ENCODE data around the gene PHLDB1.

DNA sequence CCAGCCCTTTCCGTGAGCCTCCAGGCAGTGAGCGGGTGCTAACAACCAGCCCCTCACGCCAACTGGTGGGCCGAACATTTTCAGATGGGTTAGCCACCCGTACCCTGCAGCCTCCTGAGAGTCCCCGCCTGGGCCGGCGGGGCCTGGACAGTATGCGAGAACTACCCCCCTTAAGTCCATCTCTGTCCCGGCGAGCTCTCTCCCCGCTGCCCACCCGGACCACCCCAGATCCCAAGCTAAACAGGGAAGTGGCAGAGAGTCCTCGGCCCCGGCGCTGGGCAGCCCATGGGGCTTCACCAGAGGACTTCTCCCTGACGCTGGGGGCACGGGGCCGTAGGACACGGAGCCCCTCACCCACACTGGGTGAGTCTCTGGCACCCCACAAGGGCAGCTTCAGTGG is 20.6 kb downstream of the PHLDB1 start:
- TF ChIP-seq ELF4 (IDR thresholded peaks at IDR 0.05), result no peak
- no peak for TF ChIP-seq SP1 (IDR thresholded peaks at IDR 0.05)
- TF ChIP-seq TARDBP (IDR thresholded peaks at IDR 0.05), result no peak
- no peak for TF ChIP-seq FOXA1 (IDR thresholded peaks at IDR 0.05)
- no peak for TF ChIP-seq ARNT (IDR thresholded peaks at IDR 0.05)
- TF ChIP-seq ZNF384 (IDR thresholded peaks at IDR 0.05), result no peak
- no peak for TF ChIP-seq LEF1 (IDR thresholded peaks at IDR 0.05; ENCODE audit: borderline replicate concordance)
- no peak for TF ChIP-seq FOXM1 (IDR thresholded peaks at IDR 0.05; ENCODE audit: borderline replicate concordance)
- no peak for TF ChIP-seq CTBP1 (IDR thresholded peaks at IDR 0.05; ENCODE audit: borderline replicate concordance)
- TF ChIP-seq, protein P1, sequence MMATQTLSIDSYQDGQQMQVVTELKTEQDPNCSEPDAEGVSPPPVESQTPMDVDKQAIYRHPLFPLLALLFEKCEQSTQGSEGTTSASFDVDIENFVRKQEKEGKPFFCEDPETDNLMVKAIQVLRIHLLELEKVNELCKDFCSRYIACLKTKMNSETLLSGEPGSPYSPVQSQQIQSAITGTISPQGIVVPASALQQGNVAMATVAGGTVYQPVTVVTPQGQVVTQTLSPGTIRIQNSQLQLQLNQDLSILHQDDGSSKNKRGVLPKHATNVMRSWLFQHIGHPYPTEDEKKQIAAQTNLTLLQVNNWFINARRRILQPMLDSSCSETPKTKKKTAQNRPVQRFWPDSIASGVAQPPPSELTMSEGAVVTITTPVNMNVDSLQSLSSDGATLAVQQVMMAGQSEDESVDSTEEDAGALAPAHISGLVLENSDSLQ (IDR thresholded peaks at IDR 0.05), result no peak
- TF ChIP-seq BHLHE40 (IDR thresholded peaks at IDR 0.05; ENCODE audit: borderline replicate concordance), result no peak
- TF ChIP-seq L3MBTL2 (conservative IDR thresholded peaks at IDR 0.05), result no peak
- TF ChIP-seq FOXK2 (IDR thresholded peaks at IDR 0.05), result no peak
- no peak for TF ChIP-seq HDGF (IDR thresholded peaks at IDR 0.05; ENCODE audit: borderline replicate concordance)
